NCI-H1092 treated with DMSO at 0.1 percent for 48 hours (cell line): ENCODE data around the gene PTPRN2.
"Not testable (repeated sequence)": the region's sequence is repeated elsewhere in the genome, so short reads cannot be mapped to it uniquely, and the experiment has no call there.

Experiments
- DNase-seq: peaks from one replicate; lab custom pipeline; 2025; lab: John Stamatoyannopoulos, UW

The PTPRN2 gene

DNA sequence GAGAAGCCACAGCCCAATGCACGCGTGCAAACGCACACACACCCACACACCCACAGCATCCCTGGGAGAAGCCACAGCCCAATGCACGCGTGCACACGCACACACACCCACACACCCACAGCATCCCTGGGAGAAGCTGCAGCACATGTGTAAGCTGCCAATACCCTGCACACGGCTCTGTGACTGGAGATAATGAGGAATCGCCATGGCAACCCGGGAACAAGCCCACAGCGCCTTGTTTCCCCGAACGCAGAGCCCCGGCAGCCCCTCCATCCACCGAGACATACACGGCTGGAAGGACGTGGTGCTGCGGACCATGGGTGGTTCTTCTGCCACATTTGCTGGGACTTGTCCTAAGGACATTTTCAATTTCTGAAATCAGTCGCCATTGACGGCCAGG is 221.3 kb downstream of the PTPRN2 start:
- DNase-seq: no peak

DNA sequence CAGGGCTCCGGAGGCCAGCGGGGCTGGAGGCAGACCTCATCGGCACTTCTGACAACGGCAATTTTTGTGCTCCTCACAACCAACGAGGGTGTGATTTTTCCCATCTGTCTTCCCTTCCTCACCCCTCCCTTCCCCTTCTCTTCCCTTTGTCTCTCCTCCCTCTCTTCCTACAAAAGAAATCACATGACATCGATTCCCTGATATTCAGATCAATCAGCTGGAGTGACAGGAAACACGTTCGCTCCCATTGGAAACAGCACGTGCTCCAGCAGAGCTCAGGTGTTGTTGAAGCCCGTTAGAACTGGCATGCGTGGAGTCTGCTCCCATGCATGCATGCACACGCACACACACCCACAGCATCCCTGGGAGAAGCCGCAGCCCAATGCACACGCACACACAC is 222.4 kb downstream of the PTPRN2 start:
- DNase-seq: no peak

DNA sequence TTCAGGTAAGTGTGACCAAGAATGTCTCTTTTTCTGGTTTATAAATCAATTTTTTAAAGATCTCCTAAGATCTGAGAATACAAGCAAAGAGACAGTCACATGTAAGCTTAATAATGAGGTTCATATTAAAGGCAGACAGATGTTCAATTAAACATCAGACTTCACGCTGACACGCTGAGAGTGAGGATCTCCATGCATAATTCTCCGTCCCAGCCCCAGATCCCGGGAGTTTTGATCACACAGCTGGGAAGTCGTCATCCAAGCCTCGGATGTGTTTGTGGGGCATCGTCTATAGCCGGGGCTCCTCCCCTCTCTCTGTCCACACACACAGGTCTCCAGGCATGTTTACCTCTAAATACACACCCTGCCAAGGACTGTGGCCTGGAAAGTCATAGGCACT is 223.2 kb downstream of the PTPRN2 start:
- no peak for DNase-seq

DNA sequence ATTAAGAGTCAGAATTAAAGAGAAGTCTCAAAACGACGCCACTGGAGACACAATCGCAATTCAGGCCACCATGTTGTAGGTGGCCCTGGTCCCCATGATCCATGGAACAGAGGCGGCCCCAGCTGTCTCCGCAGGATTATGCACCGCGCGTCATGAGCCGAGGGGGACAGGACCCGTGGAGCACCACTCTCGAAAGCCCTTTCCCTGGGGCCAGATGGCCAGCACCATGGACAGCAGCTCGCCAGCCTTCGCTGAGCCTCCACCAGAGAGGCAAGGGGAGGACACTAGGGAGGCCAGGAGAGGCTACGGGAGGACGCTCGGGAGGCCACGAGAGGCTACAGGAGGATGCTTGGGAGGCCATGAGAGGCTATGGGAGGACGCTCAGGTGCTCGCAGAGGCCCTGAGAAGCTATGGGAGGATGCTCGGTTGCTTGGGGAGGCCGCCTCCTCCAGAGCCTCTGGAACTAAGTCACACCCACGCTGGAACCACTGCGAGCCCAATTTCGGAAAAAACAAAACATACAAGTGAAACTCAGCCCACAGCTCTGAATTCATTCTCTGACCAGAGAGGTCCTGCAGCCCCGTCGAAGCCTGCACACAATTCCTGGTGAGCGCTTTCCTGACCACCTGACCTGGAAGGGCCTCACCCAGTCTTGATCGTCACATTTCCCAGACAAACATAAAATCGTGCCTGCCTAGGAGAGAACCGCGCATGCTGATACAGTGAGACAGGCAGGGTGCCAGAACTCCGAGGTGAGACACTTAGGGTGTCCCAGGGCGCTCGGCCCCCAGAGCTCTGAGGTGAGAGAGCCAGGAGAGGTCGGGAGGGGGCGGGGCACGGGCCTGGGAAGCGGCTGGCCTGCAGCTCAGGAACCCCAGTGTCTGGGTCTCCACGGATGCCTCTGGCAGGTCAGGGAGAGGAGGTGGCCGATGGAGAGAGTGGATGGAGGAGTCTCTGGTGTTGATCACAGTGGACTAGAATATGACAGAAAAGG is 224.4 kb downstream of the PTPRN2 start:
- DNase-seq: no peak

DNA sequence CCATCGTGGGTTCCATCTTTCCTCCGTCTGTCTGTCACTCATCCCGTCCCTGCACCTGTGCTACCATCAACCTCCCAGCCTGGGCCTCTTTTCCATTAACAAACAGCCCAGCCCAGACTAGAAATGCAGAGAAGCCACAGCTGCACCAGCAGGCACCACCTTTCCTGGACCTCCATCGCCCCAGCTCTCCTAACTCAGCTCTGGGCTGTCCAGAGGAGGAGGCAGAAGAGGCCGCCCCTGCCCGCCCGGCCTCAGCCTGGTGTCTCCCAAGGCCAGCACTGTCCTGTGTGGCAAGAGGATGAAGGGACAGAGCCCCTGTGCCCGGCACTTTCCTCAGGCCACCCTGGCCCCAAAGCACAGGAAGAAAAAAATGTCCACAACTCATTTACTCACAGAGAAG is 225.6 kb downstream of the PTPRN2 start:
- DNase-seq: no peak

DNA sequence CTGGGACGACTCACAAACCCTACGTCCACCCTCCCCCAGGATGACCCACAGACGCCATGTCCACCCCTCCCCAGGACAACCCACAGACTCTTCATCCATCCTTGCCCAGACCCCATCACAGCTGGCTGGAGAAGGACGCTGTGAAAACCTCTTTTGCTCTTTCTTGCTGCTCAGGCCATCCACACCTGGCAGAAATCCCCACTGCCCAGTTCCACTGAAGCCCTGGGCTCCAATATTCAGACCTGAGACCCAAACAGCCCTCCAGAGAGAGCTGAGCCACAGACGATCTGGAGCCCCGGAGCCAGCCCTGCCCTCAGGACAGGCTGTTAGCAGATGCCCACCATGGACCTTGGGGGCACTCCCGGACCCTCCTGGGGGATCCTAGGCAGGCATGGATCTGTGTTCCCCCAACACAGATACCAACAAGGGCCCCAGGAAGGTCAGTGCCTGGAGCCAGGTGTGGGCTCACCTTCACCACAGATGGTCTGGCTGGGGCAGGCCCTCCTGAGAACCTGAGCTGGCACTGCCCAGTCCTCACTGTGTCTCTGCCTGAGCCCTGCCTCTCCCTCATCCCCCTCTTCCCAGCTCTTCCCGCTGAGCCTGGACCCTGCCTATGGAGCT is 226.2 kb downstream of the PTPRN2 start:
- DNase-seq: no peak

DNA sequence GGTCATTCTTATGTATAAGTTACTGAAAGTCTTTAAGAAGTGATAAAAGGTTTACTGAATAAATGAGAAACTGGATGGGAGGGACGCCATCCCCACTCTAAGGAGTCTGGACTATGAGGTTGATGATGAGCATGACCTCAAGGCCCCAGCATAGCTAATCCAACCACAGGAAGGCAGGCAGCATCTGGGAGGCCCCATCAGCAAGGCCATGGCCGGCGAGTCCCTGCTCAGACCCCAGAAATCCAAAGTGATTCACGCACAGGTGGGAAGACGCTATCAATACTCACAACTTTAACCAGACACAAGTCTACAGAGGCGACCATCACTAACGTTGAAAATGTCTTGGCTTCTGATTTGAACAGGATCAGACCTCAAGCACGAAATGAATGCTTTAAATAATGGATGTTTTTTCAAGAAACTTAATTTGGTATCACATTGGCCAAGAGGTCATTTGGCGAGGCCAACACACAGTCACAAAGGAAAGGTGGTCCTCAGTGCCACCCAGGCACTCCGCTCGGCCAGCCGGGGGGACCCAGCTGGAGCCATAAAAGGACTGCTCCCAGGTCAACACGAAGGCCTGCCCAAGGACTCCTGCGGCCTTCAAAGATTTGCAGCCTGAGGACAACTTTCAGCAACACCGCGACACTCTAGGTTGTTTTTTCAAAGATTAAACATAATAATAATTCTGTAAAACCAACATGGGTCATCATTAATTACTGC is 228.5 kb downstream of the PTPRN2 start:
- no peak for DNase-seq

DNA sequence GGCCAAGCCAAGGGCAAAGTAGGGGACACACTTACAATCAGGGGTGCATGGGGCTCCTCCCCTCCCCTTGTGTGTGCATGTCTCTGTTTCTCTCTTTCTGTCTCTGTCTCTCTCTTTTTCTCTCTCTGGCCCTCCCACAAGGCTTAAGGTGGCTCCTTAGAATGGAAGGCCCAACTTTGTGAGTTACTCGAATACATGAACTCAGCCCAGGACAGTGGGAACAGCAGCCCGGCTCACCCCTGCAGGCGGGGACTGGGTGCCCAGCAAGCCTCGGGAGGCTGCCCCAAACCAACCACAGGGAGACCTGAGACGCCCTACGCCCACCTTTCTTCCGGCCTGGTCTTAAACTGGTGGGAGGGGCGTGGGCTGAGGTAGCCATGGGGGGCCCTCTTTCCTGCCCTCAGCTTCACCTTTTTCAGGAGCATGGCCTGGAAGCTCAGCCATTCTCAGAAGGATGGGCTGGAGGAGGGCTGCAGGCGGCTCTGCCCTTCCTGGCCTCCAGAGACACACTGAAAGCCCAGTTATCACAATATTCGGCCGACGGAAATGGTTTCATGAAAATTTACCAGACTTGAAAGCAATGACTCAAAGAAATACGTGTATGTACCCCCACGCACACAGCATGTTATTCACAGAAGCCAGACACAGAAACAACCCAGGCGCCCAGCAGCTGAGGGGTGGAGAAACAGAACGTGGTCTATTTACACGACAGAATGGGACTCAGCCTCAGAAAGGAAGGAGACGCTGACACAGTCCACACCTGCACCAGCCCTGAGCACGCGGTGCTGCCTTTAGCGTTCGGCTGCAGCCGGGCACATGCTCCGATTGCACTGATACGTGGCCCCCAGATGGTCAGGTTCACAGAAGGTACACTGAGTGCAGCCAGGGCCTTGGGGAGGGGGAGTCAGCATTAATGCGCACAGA is 229.5 kb downstream of the PTPRN2 start:
- DNase-seq: no peak

DNA sequence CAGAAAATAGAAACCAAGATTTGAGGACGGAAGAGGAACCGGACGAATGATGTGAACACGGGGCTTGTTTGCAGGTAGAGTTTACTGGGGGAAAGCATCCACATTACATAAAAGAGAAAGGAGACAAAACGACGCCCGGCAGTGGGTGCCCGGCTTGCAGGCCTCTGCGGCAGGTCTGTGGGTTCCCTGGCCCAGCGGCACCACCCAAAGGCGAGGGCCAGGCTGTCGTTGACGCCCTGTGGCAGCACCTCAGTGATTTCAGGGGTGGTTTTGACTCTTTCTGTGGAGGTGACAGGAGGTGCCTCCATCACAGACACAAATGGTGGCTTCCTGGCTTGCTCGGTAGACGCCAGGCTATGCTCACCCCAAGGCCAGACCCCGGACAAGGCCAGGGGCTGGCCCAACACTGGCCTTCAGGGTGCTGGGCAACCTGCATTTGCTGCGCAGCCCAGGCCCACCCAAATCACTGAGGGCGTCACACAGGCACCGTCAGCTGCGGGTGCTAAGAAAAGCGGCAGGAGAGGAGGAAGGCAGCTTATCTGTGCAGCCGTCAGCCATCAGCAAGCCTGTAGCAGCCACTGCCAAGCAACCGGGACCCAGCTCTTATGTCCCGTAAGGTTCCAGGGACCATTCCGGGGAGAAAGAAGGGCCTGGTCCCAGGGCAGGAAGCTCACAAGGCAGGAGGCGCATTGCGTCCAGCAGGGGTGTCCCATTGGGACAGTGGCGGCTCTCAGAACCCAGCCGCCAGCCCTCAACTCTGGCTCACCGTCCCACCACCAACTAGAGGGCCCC is 230.3 kb downstream of the PTPRN2 start:
- DNase-seq: no peak

DNA sequence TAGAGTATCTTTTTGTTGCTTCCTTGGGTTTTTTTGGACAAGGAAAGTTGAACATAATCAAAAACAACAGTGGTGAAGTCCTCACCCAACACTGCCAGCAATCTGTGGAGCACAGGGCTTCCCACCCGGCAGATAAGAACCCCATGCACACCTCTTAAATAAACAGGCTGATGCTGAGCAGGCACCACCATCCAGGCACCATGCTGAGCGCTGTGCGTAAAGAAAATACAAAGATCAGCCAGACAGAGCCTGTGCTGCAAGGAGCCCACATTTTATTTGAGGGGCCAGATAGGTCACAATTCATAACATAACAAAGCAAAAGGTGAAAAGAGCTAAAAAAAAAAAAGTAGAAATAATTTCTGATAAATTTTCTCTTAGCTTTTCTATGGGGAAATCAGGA is 231.2 kb downstream of the PTPRN2 start:
- DNase-seq: no peak

DNA sequence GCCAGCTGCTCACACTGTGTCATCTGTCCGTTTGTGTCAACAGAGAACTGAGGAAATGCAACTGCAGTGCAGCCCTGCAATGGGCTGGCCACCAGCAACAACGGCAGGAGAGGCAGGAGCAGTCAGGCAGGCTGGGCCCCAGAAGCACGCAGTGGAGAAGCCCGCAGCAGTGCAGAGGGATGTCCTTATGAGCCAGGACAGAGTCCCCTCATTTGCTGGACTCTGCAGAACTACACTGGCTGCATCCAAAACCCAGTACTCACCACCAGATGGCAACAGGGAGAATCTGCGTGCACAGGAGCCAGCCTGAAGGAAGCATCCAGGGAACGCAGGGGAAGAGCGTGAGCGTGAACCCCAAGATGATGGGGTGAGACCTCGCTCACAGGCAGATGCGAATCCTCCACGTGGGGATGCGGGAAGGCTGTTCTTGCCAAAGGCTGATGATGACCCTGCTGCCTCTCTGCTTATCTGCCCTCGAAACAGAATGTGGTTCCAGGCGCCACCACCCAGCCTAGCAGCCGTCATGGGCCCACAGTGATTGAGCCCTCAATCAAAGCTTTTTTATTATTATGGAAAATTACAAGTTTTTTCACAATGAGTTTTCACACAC is 232.1 kb downstream of the PTPRN2 start:
- peak; percentile 13 for DNase-seq

DNA sequence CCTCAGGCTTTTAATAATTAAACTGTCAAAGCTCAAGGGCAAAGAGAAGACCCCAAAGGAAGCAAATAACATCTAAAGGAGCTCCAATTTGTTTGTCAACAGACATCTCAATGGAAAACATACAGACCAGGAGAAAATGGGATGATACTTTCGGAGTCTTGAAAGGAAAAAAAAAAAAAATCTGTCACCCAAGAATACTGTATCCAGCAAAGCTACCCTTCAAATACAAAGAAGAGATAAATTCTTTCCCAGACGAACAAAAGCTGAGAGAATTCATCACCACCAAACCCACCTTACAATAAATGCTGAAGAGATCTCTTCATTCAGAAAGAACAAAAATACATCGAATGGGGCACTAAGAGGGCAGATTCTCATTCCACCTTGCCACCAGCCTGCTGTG is 232.8 kb downstream of the PTPRN2 start:
- DNase-seq: no peak

DNA sequence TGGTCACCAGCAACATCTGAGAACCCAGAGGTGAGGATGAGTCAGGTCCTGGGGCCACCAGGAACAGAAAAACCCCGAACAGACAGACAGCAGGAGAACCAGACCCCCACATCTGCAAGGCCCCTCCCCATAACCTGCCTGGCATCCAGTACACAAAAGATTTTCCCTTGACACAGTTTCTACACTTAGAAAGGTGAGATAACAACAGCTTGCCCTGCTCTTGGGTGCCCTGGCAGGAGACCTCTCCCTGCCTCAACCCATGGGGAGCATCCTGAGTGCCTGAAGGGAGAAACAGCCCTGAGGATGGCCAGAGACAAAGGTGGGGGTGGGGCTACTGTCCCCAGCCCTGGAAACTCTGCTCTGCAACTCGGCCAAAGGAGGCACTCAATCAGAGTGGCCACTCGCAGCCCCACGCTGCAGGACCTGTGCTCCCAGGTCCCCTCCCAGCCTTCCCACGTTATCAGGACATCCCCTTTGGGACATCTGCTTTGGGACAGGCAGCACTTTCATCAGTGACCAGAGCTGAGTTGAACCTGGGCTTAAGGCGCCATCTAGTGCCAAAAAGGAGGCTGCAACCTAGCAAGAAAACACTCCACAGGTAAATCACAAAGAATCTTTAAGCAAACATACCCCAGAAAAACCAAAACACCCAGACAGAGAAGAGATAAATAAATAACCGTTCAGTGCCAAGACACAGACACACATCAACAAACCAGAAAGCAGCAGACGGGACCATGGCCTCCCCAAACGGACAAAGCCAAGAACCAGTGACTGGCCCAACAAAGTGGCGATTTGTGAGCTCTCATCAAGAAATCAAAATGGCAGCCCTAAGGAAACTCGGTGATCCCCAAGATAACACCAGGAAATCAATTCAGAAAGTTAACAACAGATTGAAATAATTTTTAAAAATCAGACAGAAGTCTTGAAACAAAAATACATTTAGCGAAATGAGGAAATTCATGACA is 233.7 kb downstream of the PTPRN2 start:
- DNase-seq: peak; percentile 21

DNA sequence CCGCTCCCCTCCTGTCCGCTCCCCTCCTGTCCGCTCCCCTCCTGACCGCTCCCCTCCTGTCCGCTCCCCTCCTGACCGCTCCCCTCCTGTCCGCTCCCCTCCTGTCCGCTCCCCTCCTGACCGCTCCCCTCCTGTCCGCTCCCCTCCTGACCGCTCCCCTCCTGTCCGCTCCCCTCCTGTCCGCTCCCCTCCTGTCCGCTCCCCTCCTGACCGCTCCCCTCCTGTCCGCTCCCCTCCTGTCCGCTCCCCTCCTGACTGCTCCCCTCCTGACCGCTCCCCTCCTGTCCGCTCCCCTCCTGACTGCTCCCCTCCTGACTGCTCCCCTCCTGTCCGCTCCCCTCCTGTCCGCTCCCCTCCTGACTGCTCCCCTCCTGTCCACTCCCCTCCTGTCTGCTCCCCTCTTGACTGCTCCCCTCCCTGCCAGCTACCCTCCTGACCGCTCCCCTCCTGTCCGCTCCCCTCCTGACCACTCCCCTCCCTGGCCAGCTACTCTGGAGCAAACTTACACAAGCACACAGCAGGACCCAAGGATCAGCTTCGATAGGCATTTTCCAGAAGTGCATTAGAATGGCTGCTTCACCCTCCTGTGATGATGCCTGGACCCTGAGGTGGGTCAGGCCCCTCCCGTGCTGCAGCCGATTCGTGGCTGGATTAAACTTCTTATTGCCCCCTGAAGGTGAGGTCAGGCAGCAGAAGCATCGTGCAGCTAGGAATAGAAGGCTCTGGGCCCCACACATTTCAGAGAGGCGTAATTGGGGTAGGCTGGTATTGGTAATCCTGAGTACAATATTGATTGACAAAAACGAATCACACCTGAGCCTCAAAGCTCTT is 235.5 kb downstream of the PTPRN2 start:
- DNase-seq: not testable (repeated sequence)

DNA sequence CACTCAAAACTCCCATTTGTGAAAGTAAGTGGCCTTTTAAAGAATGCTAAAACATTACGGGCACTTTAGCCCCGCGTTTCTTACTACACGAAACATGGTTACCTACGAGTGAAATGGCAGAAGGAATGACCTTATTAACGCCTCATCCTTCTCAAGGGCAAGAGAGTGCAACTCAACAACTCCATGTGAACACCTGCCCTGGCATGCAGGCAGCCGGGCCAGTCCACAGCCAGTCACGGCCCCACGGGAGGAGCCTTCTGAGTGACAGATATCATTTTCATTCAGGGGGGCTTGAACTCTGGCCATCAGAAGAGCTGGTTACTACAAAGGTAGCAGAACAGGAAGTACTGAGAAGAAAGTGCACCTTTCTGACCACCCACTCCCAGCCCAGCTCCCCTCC is 236.1 kb downstream of the PTPRN2 start:
- no peak for DNase-seq

DNA sequence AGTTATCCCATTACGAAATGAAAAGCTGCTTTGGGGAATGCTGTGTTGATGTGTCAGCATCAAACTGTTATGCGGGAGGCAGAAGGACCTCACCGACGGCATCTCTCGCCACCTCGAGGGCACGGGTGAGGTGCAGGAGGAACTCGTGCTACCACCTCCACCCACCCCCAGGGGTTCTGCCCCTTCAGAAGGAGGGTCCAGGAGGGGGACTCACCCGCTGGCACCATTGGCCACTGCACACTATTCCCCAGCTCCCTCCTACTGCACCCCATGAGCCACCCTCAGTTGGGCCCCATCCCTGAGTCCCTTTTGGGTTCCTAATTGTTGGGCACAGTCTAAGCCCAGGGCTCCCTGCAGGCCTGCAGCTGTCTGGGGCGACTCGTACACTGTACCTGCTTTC is 236.6 kb downstream of the PTPRN2 start:
- DNase-seq: no peak

DNA sequence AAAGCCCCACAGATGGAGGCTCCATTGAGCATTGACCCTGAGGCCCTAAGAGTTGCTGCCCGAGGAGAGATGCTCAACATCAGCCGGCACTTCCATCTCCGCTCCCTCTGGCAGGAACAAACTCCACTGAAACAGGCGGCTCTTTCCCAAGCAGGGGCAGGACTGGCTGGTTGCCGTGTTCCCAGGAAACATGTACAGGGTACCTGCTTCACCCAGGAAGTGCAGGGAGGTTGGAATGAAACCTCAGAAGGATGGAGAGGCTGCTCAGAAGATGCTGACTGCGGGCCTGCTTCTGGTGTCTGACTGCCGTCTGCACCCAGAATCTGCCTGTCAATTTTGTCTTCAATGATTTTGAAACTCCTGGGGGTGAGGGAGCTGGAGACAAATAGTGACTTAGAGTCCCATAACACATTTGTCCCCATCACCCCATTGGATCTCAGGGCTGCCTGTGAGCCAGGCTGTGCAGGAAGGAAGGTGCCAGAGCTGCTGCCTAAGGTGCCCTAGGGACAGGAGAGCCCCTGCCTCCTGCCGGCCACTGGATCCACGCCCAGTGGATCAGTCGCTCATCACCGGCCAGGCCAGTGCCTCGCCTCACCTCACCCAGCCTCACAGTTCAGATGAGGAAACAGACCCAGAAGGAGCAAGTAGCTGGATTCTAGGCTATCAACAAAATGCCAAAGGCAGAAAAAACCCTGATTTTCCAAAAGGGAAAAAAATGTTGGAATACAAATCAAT is 237.3 kb downstream of the PTPRN2 start:
- DNase-seq: no peak

DNA sequence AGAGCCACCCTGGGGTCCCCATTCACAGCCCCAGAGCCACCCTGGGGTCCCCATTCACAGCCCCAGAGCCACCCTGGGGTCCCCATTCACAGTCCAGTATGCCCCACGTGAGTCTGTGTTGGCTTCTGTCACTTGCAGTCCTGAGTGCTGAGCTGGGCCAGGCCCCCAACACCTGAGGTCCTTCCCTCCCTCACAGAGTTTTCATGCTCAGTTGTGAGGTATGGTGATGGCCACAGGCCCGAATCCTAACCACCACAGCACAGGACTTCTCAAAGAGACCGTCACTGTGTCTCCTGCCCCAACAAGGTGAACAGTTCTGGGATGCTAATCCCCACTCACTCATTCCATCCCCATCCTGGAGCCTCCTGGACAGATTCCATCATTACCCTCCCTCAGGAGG is 239.2 kb downstream of the PTPRN2 start:
- DNase-seq: no peak
